T-cell (primary cell): ENCODE results near the gene RBM18. TPM values are rescaled to one million over a fixed set of nuclear protein-coding genes. Genes with fewer than 3 reads are reported as not detected.

Source experiments
- ATAC-seq, 4 experiments: fragments of 200-7000 bp in 3 of 4; fragments of 150-1000 bp in 1 of 4; cut with Tn5 transposase; replicated peaks in 1 of 4; 1 replicate in 3 of 4; 2 replicates in 1 of 4; pipeline ENCODE4 v1.10.0; 2021; ENCODE audit warnings: moderate library complexity in 3 of 4, mild to moderate bottlenecking in 2 of 4, moderate number of reproducible peaks in 1 of 4
- CTCF ChIA-PET, 2 donors: fragments of 300-600 bp; sonication (Branson Sonifier 250); formaldehyde crosslinking; loops; one replicate each; lab custom pipeline; 2022; ENCODE audit warnings: antibody characterized with exemption in 2 of 2; lab: Charles Lee
- POLR2A ChIA-PET, 2 donors: fragments of 300-600 bp; sonication (Branson Sonifier 250); formaldehyde crosslinking; loops; one replicate each; lab custom pipeline; 2022; ENCODE audit warnings: antibody characterized with exemption in 2 of 2; lab: Charles Lee
- DNase-seq, 35 experiments: peaks; one replicate each; pipeline versions ENCODE4 v3.0.0 to v3.0.0-alpha.2; 2013 to 2023
- H3K27ac ChIP-seq: one replicate; pipeline ENCODE4 v1.5.1; 2013; ENCODE audit warnings: low read length
- H3K27me3 ChIP-seq, 2 experiments: replicated peaks in 1 of 2; 1 replicate in 1 of 2; 2 replicates in 1 of 2; pipeline versions ENCODE4 v1.6.1 to v1.7.0; 2013; ENCODE audit warnings: low read length in 1 of 2, mixed read lengths in 1 of 2; ENCODE audit not compliant: control insufficient read depth in 2 of 2, insufficient read depth in 2 of 2; ENCODE audit errors: extremely low read depth in 1 of 2
- H3K36me3 ChIP-seq, 2 donors: 1 replicate in 1 of 2; 2 replicates in 1 of 2; pipeline versions ENCODE4 v1.6.1 to v1.7.0; 2013; ENCODE audit warnings: low read length in 1 of 2; ENCODE audit not compliant: control insufficient read depth in 2 of 2, insufficient read depth in 1 of 2; ENCODE audit errors: extremely low read depth in 1 of 2
- H3K4me1 ChIP-seq, 2 experiments: 1 replicate in 1 of 2; 2 replicates in 1 of 2; pipeline versions ENCODE4 v1.6.1 to v1.7.0; 2013; ENCODE audit warnings: low read length in 2 of 2, mixed read lengths in 1 of 2; ENCODE audit not compliant: insufficient read depth in 2 of 2, control insufficient read depth in 1 of 2; ENCODE audit errors: extremely low read depth in 1 of 2
- H3K4me3 ChIP-seq, 2 donors: 1 replicate in 1 of 2; 2 replicates in 1 of 2; pipeline versions ENCODE4 v1.5.1 to v1.7.0; 2013; ENCODE audit warnings: mild to moderate bottlenecking in 2 of 2, low read length in 1 of 2, moderate library complexity in 1 of 2; ENCODE audit not compliant: control insufficient read depth in 1 of 2; ENCODE audit errors: extremely low read depth in 1 of 2
- H3K9me3 ChIP-seq: 2 replicates; pipeline ENCODE4 v1.7.0; 2013
- H3K27ac Mint-ChIP-seq, 2 donors: one replicate each; pipeline ENCODE4 v1.8.0; 2020 to 2021; ENCODE audit warnings: mild to moderate bottlenecking in 2 of 2, mixed read lengths in 2 of 2
- H3K27me3 Mint-ChIP-seq, 2 donors: one replicate each; pipeline ENCODE4 v1.8.0; 2021 to 2022; ENCODE audit warnings: mixed read lengths in 2 of 2
- H3K36me3 Mint-ChIP-seq: one replicate; pipeline ENCODE4 v1.8.0; 2021; ENCODE audit warnings: mixed read lengths
- H3K4me1 Mint-ChIP-seq, 3 donors: one replicate each; pipeline ENCODE4 v1.8.0; 2020 to 2022; ENCODE audit warnings: mixed read lengths in 3 of 3, mild to moderate bottlenecking in 1 of 3
- H3K4me3 Mint-ChIP-seq, 3 donors: one replicate each; pipeline ENCODE4 v1.8.0; 2020 to 2022; ENCODE audit warnings: mild to moderate bottlenecking in 3 of 3, mixed read lengths in 3 of 3, moderate library complexity in 3 of 3
- H3K9me3 Mint-ChIP-seq, 3 donors: one replicate each; pipeline ENCODE4 v1.8.0; 2020 to 2022; ENCODE audit warnings: mixed read lengths in 3 of 3
- WGBS: methylation state at CpG from one replicate; pipeline ENCODE4 v1.1.5; 2013; ENCODE audit warnings: missing lambda C conversion rate; ENCODE audit not compliant: insufficient coverage; 5-methylcytosine and 5-hydroxymethylcytosine counted together
- total RNA-seq, 35 experiments: library from RNA in 6 of 35; stranded (reverse) in 6 of 35; fragments of 120-200 nt in 1 of 35; gene quantifications; one replicate each; pipeline versions ENCODE4 v1.2.1 to v1.2.4 and lab custom pipeline; 2013 to 2026

Gene RBM18
- total RNA-seq, 5 donors from 2014 or later (not counting 1 experiment from before 2014, with no cell fraction given), result 15.8 to 19.9 (median 17.5) TPM

- 30% methylated on average over 16 of the region's 20 CpGs for WGBS
- ChIA-PET CTCF (no interaction called here), POLR2A (no interaction called here)
- Histone ChIP-seq H3K27me3 (peaks cover 0 to 71% of the 10 kb centered on the region in 2 experiments), H3K36me3 (no peaks in the 10 kb centered on the region), H3K9me3 (no peaks in the 10 kb centered on the region), H3K4me1 (peaks cover 3 to 13% of the 10 kb centered on the region in 2 experiments), H3K27ac (no peak overlapping the region), H3K4me3 (peak overlapping the region in 1 of 2 donors; percentile 57)
- Mint-ChIP-seq H3K9me3 (no peaks in the 10 kb centered on the region), H3K27ac (no peak overlapping the region), H3K4me1 (peaks cover 14 to 16% (median 15%) of the 10 kb centered on the region in 3 donors), H3K4me3 (peak overlapping the region; percentile 31 to 74 (median 41)), H3K36me3 (no peaks in the 10 kb centered on the region), H3K27me3 (peaks cover 71 to 74% of the 10 kb centered on the region in 2 donors)
- ATAC-seq (no peak), DNase-seq (no peak)
These were observed 51.5 kb downstream of the RBM18 start for GRCh38 chr9:122213102-122213588.

GRCh38 chr9:122212473-122213004 lies 52.1 kb downstream of the RBM18 start:
- no peak for ATAC-seq
- Mint-ChIP-seq H3K27me3 (peaks cover 68 to 69% of the 10 kb centered on the region in 2 donors), H3K9me3 (no peaks in the 10 kb centered on the region), H3K27ac (no peak overlapping the region), H3K36me3 (no peaks in the 10 kb centered on the region), H3K4me3 (peak overlapping the region; percentile 31 to 74 (median 41)), H3K4me1 (peaks cover 10 to 13% (median 11%) of the 10 kb centered on the region in 3 donors)
- H3K36me3 ChIP-seq, result no peaks in the 10 kb centered on the region
- H3K4me3 ChIP-seq, result no peak overlapping the region
- DNase-seq, result no peak
- WGBS, result 85% methylated on average over 6 of the region's 7 CpGs
- POLR2A ChIA-PET, result no interaction called here
- CTCF ChIA-PET, result no interaction called here
- H3K27me3 ChIP-seq, result peaks cover 0 to 74% of the 10 kb centered on the region in 2 experiments
- H3K4me1 ChIP-seq, result peaks cover 3 to 13% of the 10 kb centered on the region in 2 experiments
- no peaks in the 10 kb centered on the region for H3K9me3 ChIP-seq
- no peak overlapping the region for H3K27ac ChIP-seq

- CTCF ChIA-PET, result no interaction called here
- no peak overlapping the region for H3K27ac Mint-ChIP-seq
- no peak overlapping the region for H3K27ac ChIP-seq
These were observed 55.2 kb downstream of the RBM18 start for GRCh38 chr9:122209451-122209850.

GRCh38 chr9:122207096-122207495 lies 57.5 kb downstream of the RBM18 start:
- Mint-ChIP-seq H3K27ac (no peak overlapping the region), H3K36me3 (no peaks in the 10 kb centered on the region), H3K4me3 (no peak overlapping the region), H3K9me3 (no peaks in the 10 kb centered on the region), H3K4me1 (no peaks in the 10 kb centered on the region), H3K27me3 (peaks cover 33 to 37% of the 10 kb centered on the region in 2 donors)
- Histone ChIP-seq H3K27me3 (peaks cover 0 to 55% of the 10 kb centered on the region in 2 experiments), H3K9me3 (no peaks in the 10 kb centered on the region), H3K4me3 (no peak overlapping the region), H3K27ac (no peak overlapping the region), H3K36me3 (no peaks in the 10 kb centered on the region), H3K4me1 (no peaks in the 10 kb centered on the region)
- 92% methylated on average over 6 of the region's 9 CpGs for WGBS
- POLR2A ChIA-PET, result no interaction called here
- ATAC-seq, result no peak
- DNase-seq, result no peak
- CTCF ChIA-PET, result no interaction called here

More at GRCh38 chr9:122209451-122209850, 55.2 kb downstream of the RBM18 start:
- Mint-ChIP-seq H3K9me3 (no peaks in the 10 kb centered on the region), H3K4me1 (peaks cover 9 to 10% (median 9%) of the 10 kb centered on the region in 3 donors), H3K27me3 (peaks cover 52 to 54% of the 10 kb centered on the region in 2 donors), H3K4me3 (no peak overlapping the region), H3K36me3 (no peaks in the 10 kb centered on the region)
- DNase-seq, result no peak
- POLR2A ChIA-PET, result no interaction called here
- no peak for ATAC-seq
- Histone ChIP-seq H3K36me3 (no peaks in the 10 kb centered on the region), H3K27me3 (peaks cover 0 to 76% of the 10 kb centered on the region in 2 experiments), H3K4me1 (peaks cover 3 to 13% of the 10 kb centered on the region in 2 experiments), H3K9me3 (no peaks in the 10 kb centered on the region), H3K4me3 (no peak overlapping the region)
- 97% methylated on average over 9 of the region's 12 CpGs for WGBS

GRCh38 chr9:122206118-122207046 lies 58.3 kb downstream of the RBM18 start:
- no peak overlapping the region for H3K4me3 Mint-ChIP-seq
- H3K9me3 ChIP-seq, result no peaks in the 10 kb centered on the region
- ATAC-seq (no peak), DNase-seq (no peak)
- H3K27ac Mint-ChIP-seq, result no peak overlapping the region
- no peaks in the 10 kb centered on the region for H3K36me3 Mint-ChIP-seq
- H3K4me1 Mint-ChIP-seq, result no peaks in the 10 kb centered on the region
- peaks cover 0 to 47% of the 10 kb centered on the region in 2 experiments for H3K27me3 ChIP-seq
- no peaks in the 10 kb centered on the region for H3K4me1 ChIP-seq
- H3K9me3 Mint-ChIP-seq, result no peaks in the 10 kb centered on the region
- no peak overlapping the region for H3K27ac ChIP-seq
- H3K27me3 Mint-ChIP-seq, result peaks cover 26 to 30% of the 10 kb centered on the region in 2 donors
- no peak overlapping the region for H3K4me3 ChIP-seq
- WGBS, result 80% methylated on average over 8 of the region's 9 CpGs
- ChIA-PET CTCF (no interaction called here), POLR2A (no interaction called here)
- no peaks in the 10 kb centered on the region for H3K36me3 ChIP-seq

- Mint-ChIP-seq H3K4me1 (no peaks in the 10 kb centered on the region), H3K4me3 (no peak overlapping the region), H3K27me3 (peaks cover 14 to 21% of the 10 kb centered on the region in 2 donors), H3K9me3 (no peaks in the 10 kb centered on the region), H3K27ac (no peak overlapping the region), H3K36me3 (no peaks in the 10 kb centered on the region)
- H3K9me3 ChIP-seq, result no peaks in the 10 kb centered on the region
- ChIA-PET CTCF (no interaction called here), POLR2A (no interaction called here)
- H3K27me3 ChIP-seq, result peaks cover 0 to 42% of the 10 kb centered on the region in 2 experiments
- ATAC-seq (no peak), DNase-seq (no peak)
- H3K36me3 ChIP-seq, result no peaks in the 10 kb centered on the region
- H3K27ac ChIP-seq, result no peak overlapping the region
- 86% methylated on average over 7 of the region's 8 CpGs for WGBS
- H3K4me3 ChIP-seq, result no peak overlapping the region
- H3K4me1 ChIP-seq, result no peaks in the 10 kb centered on the region
These were observed 59.5 kb downstream of the RBM18 start for GRCh38 chr9:122205176-122205575.
